Panc1 (cell line): ENCODE data around the gene ASAP2. TPM values are rescaled to one million over a fixed set of nuclear protein-coding genes. Genes with fewer than 3 reads are reported as not detected.
A peak's percentile ranks its signal among the peaks of the same experiment; 100 is the strongest.

Source experiments
- ATAC-seq: fragments of 200-7000 bp; cut with Tn5 transposase; 2 replicates; pipeline ENCODE4 v1.9.1; 2020; ENCODE audit warnings: mild to moderate bottlenecking, moderate library complexity
- BruUV-seq: library from RNA; stranded (reverse); fragments of 400-500 nt; replicated peaks from 2 replicates; lab custom pipeline; 2021; lab: Mats Ljungman, UMichigan
- CTCF ChIA-PET: fragments of 300-600 bp; sonication (Branson Sonifier 250); formaldehyde crosslinking; loops from one replicate; lab custom pipeline; 2022; ENCODE audit warnings: antibody characterized with exemption; lab: Charles Lee
- POLR2A ChIA-PET: fragments of 300-600 bp; sonication (Branson Sonifier 250); formaldehyde crosslinking; loops from one replicate; lab custom pipeline; 2022; ENCODE audit warnings: antibody characterized with exemption; lab: Charles Lee
- DNase-seq: peaks from one replicate; pipeline ENCODE4 v3.0.0-alpha.2; 2010; ENCODE audit warnings: low read depth, low spot score
- H3K27ac ChIP-seq: 2 replicates; pipeline ENCODE4 v1.5.1; 2011; ENCODE audit warnings: mild to moderate bottlenecking, low read length, inconsistent platforms
- H3K27me3 ChIP-seq: fragments of 200-500 bp; sonication (Bioruptor generic); 2 replicates; pipeline ENCODE4 v1.6.0; 2014; ENCODE audit warnings: low read length, inconsistent platforms; ENCODE audit not compliant: control insufficient read depth, insufficient read depth
- H3K36me3 ChIP-seq: fragments of 200-500 bp; sonication (Bioruptor generic); 2 replicates; pipeline ENCODE4 v1.5.1; 2014; ENCODE audit warnings: inconsistent platforms, mild to moderate bottlenecking, low read length, moderate library complexity; ENCODE audit not compliant: control insufficient read depth, insufficient read depth
- H3K4me1 ChIP-seq: 2 replicates; pipeline ENCODE4 v1.5.1; 2011; ENCODE audit warnings: inconsistent platforms, mild to moderate bottlenecking, low read length, moderate library complexity; ENCODE audit not compliant: control insufficient read depth, insufficient read depth
- H3K4me3 ChIP-seq, 2 experiments: 2 replicates each; pipeline ENCODE4 v1.5.1; 2011 to 2012; ENCODE audit warnings: low read depth in 2 of 2, low read length in 2 of 2, mild to moderate bottlenecking in 2 of 2, inconsistent platforms in 1 of 2, moderate library complexity in 1 of 2
- H3K9me3 ChIP-seq: fragments of 200-500 bp; sonication (Bioruptor generic); 2 replicates; pipeline ENCODE4 v1.5.1; 2014; ENCODE audit warnings: low read depth, mild to moderate bottlenecking, inconsistent platforms, low read length, moderate library complexity; ENCODE audit not compliant: control insufficient read depth, insufficient read depth
- CTCF ChIP-seq: fragments of 450-650 bp; IDR thresholded peaks from 2 replicates; pipeline ENCODE4 v1.5.1; 2017; ENCODE audit warnings: mild to moderate bottlenecking
- POLR2AphosphoS5 ChIP-seq: IDR thresholded peaks from 2 replicates; pipeline ENCODE4 v1.6.1; 2012; ENCODE audit warnings: mild to moderate bottlenecking, low read depth, low read length, moderate library complexity
- REST ChIP-seq, 2 experiments: IDR thresholded peaks; 2 replicates each; pipeline ENCODE4 v1.6.1; 2011 to 2012; ENCODE audit warnings: low read depth in 2 of 2, control low read depth in 1 of 2, low read length in 1 of 2, mild to moderate bottlenecking in 1 of 2, moderate library complexity in 1 of 2; ENCODE audit not compliant: insufficient read depth in 1 of 2
- SIN3A ChIP-seq: IDR thresholded peaks from 2 replicates; pipeline ENCODE4 v1.6.1; 2012; ENCODE audit warnings: low read depth, mild to moderate bottlenecking, low read length, moderate library complexity, borderline replicate concordance; ENCODE audit not compliant: insufficient read depth
- TCF7L2 ChIP-seq: IDR thresholded peaks from 2 replicates; pipeline ENCODE4 v1.6.1; 2011; ENCODE audit warnings: mild to moderate bottlenecking, low read depth, low read length, inconsistent platforms
- in situ Hi-C: cut with HindIII; loops from 2 replicates; pipeline ENCODE4 v1.10.0; 2016; ENCODE audit warnings: low sequenced_read_pairs, low pct_unique_long_range_greater_than_20kb
- intact Hi-C: fragments of 100-400 bp; cut with micrococcal nuclease; formaldehyde crosslinking; loops from one replicate; pipeline ENCODE4 v1.10.0; 2022; ENCODE audit not compliant: unreplicated experiment
- total RNA-seq: library from RNA; stranded (reverse); gene quantifications from one replicate; pipeline ENCODE4 v1.2.1, GENCODE V29; 2021; ENCODE audit not compliant: unreplicated experiment

Gene ASAP2
- total RNA-seq, 1 experiment from 2014 or later, result 107 TPM

DNA sequence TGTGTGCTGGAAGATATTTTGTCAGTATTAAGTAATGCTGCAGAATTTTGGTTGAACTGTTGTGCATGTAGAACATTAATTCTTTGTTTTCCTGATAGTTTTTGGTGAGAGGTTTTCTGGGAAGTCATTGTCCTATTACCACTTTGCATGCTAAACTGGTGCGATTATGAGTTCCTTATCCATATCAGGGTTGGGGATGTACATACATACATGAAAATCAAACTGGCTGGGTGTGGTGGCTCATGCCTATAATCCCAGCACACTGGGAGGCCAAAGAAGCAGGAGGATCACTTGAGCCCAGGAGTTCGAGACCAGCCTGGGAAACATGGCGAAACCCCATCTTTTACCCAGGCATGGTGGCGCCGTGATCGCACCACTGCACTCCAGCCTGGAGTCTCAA is 34.6 kb downstream of the ASAP2 start:
- peaks cover 96% of the 10 kb centered on the region for H3K4me1 ChIP-seq
- CTCF ChIA-PET, result no interaction called here
- no peak overlapping the region for H3K4me3 ChIP-seq
- no peaks in the 10 kb centered on the region for H3K27me3 ChIP-seq
- POLR2A ChIA-PET, result no interaction called here
- ATAC-seq (no peak), DNase-seq (no peak)
- H3K27ac ChIP-seq, result peak overlapping the region; percentile 100
- H3K36me3 ChIP-seq, result no peaks in the 10 kb centered on the region
- no peak for TF ChIP-seq TCF7L2
- TF ChIP-seq CTCF, result no peak
- TF ChIP-seq SIN3A, result no peak
- TF ChIP-seq REST (IDR thresholded peaks at IDR 0.05; ENCODE audit: insufficient read depth in 1 of 2, low read depth in 2 of 2, low read length in 1 of 2), result no peak
- TF ChIP-seq POLR2AphosphoS5, result no peak
- intact Hi-C loops (no loop called here), in situ Hi-C loops (no loop called here)
- H3K9me3 ChIP-seq, result no peaks in the 10 kb centered on the region
- no TSS peak for BruUV-seq

GRCh38 chr2:9243357-9243756 is 36.7 kb downstream of the ASAP2 start:
- no TSS peak for BruUV-seq
- ChIA-PET CTCF (no interaction called here), POLR2A (no interaction called here)
- Histone ChIP-seq H3K9me3 (no peaks in the 10 kb centered on the region), H3K27ac (peak overlapping the region; percentile 100), H3K4me3 (no peak overlapping the region), H3K27me3 (no peaks in the 10 kb centered on the region), H3K36me3 (no peaks in the 10 kb centered on the region), H3K4me1 (peaks cover 96% of the 10 kb centered on the region)
- in situ Hi-C loops (no loop called here), intact Hi-C loops (no loop called here)
- DNase-seq (no peak), ATAC-seq (no peak)
- TF ChIP-seq SIN3A (no peak), TCF7L2 (no peak), POLR2AphosphoS5 (no peak), REST (IDR thresholded peaks at IDR 0.05; ENCODE audit: insufficient read depth in 1 of 2, low read depth in 2 of 2, low read length in 1 of 2) (no peak), CTCF (no peak)
